Spleen (tissue), 7 donors: Measurements from ENCODE around the gene BMP5.

Experiments used
- POLR2AphosphoS5 ChIP-seq, 3 donors: sonication (generic); formaldehyde crosslinking; IDR thresholded peaks; one replicate each; pipeline ENCODE4 v1.5.1; 2017; ENCODE audit warnings: antibody characterized with exemption in 3 of 3
- TF ChIP-seq, protein P1 (sequence below), 11 experiments: fragments of 200-600 bp in 7 of 11; fragments of 450-650 bp in 4 of 11; sonication (generic) in 4 of 11; IDR thresholded peaks in 8 of 11; conservative IDR thresholded peaks in 3 of 11; 1 replicate in 7 of 11; 2 replicates in 4 of 11; pipeline versions ENCODE4 v1.4.0 to v1.8.0; 2016 to 2021; ENCODE audit warnings: antibody characterized with exemption in 11 of 11, inconsistent platforms in 4 of 11, mild to moderate bottlenecking in 1 of 11
- donor health status: DM: no; HTN: no; CAD: no; lungs with moderate emphysema.
- donor health status: DM: no; HTN: no; CAD: no.
- donor health status: DM: no; HTN: no; CAD: no.

DNA sequence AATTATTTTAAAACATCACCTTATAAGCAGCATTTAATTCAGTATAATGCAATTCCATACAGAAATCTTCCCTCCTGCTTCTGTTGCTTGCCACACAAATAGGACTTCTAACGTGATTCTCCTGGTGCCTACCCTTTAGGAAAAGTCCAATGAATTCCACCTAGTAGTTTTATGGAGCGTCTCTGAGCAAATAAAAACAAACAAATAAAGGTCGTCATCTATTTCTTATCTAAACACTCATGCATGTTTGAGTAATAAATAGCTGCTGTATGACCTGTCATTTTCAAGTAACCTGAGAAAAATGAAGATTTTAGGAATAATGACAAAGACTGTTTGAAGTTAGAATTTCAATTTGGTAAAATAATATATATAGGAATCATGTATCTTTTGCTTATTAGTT, 102.7 kb downstream of the BMP5 start:
- TF ChIP-seq POLR2AphosphoS5 (IDR thresholded peaks at IDR 0.05): no peak
- TF ChIP-seq, protein P1, sequence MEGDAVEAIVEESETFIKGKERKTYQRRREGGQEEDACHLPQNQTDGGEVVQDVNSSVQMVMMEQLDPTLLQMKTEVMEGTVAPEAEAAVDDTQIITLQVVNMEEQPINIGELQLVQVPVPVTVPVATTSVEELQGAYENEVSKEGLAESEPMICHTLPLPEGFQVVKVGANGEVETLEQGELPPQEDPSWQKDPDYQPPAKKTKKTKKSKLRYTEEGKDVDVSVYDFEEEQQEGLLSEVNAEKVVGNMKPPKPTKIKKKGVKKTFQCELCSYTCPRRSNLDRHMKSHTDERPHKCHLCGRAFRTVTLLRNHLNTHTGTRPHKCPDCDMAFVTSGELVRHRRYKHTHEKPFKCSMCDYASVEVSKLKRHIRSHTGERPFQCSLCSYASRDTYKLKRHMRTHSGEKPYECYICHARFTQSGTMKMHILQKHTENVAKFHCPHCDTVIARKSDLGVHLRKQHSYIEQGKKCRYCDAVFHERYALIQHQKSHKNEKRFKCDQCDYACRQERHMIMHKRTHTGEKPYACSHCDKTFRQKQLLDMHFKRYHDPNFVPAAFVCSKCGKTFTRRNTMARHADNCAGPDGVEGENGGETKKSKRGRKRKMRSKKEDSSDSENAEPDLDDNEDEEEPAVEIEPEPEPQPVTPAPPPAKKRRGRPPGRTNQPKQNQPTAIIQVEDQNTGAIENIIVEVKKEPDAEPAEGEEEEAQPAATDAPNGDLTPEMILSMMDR (IDR thresholded peaks at IDR 0.05 in 8 of 11, conservative IDR thresholded peaks at IDR 0.05 in 3 of 11): no peak
